ENCODE results near the gene DOK6. TPM values are rescaled to one million over a fixed set of nuclear protein-coding genes. Genes with fewer than 3 reads are reported as not detected.

DOK6 gene
- total and polyA plus RNA-seq, 2 experiments from 2014 or later = 0.29 to 0.42 TPM

DNA sequence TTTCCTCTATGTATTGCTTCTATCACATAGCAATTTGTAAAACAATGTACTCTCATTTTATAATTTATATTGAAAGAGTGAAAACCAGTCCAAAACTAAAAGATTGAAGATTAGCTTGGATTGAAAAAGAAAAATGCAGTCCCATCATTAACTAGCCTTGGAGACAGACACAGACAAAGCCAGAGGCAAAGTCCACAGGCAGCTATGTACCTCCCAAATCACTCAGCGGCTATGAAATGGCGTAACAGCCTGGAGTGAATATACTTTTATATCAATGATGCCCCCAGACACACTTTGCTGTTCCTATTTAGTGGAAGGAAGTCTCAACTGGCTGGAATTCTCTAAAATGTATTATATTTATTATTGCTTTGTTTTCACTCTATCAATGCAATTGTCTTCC, 33.6 kb upstream of the DOK6 start (continued):
- TF ChIP-seq, protein P1, sequence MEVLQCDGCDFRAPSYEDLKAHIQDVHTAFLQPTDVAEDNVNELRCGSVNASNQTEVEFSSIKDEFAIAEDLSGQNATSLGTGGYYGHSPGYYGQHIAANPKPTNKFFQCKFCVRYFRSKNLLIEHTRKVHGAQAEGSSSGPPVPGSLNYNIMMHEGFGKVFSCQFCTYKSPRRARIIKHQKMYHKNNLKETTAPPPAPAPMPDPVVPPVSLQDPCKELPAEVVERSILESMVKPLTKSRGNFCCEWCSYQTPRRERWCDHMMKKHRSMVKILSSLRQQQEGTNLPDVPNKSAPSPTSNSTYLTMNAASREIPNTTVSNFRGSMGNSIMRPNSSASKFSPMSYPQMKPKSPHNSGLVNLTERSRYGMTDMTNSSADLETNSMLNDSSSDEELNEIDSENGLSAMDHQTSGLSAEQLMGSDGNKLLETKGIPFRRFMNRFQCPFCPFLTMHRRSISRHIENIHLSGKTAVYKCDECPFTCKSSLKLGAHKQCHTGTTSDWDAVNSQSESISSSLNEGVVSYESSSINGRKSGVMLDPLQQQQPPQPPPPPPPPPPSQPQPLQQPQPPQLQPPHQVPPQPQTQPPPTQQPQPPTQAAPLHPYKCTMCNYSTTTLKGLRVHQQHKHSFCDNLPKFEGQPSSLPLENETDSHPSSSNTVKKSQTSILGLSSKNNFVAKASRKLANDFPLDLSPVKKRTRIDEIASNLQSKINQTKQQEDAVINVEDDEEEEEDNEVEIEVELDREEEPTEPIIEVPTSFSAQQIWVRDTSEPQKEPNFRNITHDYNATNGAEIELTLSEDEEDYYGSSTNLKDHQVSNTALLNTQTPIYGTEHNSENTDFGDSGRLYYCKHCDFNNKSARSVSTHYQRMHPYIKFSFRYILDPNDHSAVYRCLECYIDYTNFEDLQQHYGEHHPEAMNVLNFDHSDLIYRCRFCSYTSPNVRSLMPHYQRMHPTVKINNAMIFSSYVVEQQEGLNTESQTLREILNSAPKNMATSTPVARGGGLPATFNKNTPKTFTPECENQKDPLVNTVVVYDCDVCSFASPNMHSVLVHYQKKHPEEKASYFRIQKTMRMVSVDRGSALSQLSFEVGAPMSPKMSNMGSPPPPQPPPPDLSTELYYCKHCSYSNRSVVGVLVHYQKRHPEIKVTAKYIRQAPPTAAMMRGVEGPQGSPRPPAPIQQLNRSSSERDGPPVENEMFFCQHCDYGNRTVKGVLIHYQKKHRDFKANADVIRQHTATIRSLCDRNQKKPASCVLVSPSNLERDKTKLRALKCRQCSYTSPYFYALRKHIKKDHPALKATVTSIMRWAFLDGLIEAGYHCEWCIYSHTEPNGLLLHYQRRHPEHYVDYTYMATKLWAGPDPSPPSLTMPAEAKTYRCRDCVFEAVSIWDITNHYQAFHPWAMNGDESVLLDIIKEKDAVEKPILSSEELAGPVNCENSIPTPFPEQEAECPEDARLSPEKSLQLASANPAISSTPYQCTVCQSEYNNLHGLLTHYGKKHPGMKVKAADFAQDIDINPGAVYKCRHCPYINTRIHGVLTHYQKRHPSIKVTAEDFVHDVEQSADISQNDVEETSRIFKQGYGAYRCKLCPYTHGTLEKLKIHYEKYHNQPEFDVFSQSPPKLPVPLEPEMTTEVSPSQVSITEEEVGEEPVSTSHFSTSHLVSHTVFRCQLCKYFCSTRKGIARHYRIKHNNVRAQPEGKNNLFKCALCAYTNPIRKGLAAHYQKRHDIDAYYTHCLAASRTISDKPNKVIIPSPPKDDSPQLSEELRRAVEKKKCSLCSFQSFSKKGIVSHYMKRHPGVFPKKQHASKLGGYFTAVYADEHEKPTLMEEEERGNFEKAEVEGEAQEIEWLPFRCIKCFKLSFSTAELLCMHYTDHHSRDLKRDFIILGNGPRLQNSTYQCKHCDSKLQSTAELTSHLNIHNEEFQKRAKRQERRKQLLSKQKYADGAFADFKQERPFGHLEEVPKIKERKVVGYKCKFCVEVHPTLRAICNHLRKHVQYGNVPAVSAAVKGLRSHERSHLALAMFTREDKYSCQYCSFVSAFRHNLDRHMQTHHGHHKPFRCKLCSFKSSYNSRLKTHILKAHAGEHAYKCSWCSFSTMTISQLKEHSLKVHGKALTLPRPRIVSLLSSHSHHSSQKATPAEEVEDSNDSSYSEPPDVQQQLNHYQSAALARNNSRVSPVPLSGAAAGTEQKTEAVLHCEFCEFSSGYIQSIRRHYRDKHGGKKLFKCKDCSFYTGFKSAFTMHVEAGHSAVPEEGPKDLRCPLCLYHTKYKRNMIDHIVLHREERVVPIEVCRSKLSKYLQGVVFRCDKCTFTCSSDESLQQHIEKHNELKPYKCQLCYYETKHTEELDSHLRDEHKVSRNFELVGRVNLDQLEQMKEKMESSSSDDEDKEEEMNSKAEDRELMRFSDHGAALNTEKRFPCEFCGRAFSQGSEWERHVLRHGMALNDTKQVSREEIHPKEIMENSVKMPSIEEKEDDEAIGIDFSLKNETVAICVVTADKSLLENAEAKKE (CRISPR knock-in tag; IDR thresholded peaks at IDR 0.05) = no peak
- TF ChIP-seq NANOG (IDR thresholded peaks at IDR 0.05; ENCODE audit: borderline replicate concordance) = no peak
- no peak for TF ChIP-seq ZNF114 (CRISPR knock-in tag; IDR thresholded peaks at IDR 0.05)
- TF ChIP-seq CREB1 (CRISPR knock-in tag; IDR thresholded peaks at IDR 0.05; ENCODE audit: low read depth) = no peak

- Histone ChIP-seq H3K4me3 (no peak overlapping the region), H3K4me2 (no peak overlapping the region), H3K27ac (ENCODE audit: low read depth) (no peak overlapping the region), H3F3A (replicated peaks; ENCODE audit: low read depth) (no peaks in the 10 kb centered on the region), H3K4me1 (ENCODE audit: insufficient read depth) (no peaks in the 10 kb centered on the region), H3K79me2 (replicated peaks; ENCODE audit: insufficient read depth) (no peaks in the 10 kb centered on the region), H3K36me3 (ENCODE audit: insufficient read depth) (no peaks in the 10 kb centered on the region), H2AFZ (no peak overlapping the region), H3K9me2 (ENCODE audit: insufficient read depth) (no peaks in the 10 kb centered on the region), H3K27me3 (ENCODE audit: insufficient read depth) (no peaks in the 10 kb centered on the region), H4K20me1 (replicated peaks; ENCODE audit: insufficient read depth) (no peaks in the 10 kb centered on the region)
- Mint-ChIP-seq H3K9me3 (no peaks in the 10 kb centered on the region), H3K27ac (no peak overlapping the region), H3K4me1 (no peaks in the 10 kb centered on the region), H3K36me3 (ENCODE audit: low read depth) (no peaks in the 10 kb centered on the region), H3K4me3 (no peak overlapping the region), H3K27me3 (ENCODE audit: insufficient read depth, low read depth, poor library complexity) (no peaks in the 10 kb centered on the region)
- ATAC-seq = no peak
- DNase-seq (ENCODE audit: low spot score) = no peak
- TF ChIP-seq NANOG (IDR thresholded peaks at IDR 0.05; ENCODE audit: borderline replicate concordance) (no peak), EZH2 (IDR thresholded peaks at IDR 0.05; ENCODE audit: low read depth, unreplicated experiment) (no peak), JUNB (IDR thresholded peaks at IDR 0.05; ENCODE audit: unreplicated experiment) (no peak)
- TF ChIP-seq, protein P1 (CRISPR knock-in tag; IDR thresholded peaks at IDR 0.05) = no peak
- TF ChIP-seq, protein P2, sequence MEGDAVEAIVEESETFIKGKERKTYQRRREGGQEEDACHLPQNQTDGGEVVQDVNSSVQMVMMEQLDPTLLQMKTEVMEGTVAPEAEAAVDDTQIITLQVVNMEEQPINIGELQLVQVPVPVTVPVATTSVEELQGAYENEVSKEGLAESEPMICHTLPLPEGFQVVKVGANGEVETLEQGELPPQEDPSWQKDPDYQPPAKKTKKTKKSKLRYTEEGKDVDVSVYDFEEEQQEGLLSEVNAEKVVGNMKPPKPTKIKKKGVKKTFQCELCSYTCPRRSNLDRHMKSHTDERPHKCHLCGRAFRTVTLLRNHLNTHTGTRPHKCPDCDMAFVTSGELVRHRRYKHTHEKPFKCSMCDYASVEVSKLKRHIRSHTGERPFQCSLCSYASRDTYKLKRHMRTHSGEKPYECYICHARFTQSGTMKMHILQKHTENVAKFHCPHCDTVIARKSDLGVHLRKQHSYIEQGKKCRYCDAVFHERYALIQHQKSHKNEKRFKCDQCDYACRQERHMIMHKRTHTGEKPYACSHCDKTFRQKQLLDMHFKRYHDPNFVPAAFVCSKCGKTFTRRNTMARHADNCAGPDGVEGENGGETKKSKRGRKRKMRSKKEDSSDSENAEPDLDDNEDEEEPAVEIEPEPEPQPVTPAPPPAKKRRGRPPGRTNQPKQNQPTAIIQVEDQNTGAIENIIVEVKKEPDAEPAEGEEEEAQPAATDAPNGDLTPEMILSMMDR (conservative IDR thresholded peaks at IDR 0.05; ENCODE audit: low read depth in 2 of 2) = no peak
Observed at GRCh38 chr18:69371729-69372128, 29.0 kb upstream of the DOK6 start.
